Mucosa of gallbladder (tissue), 1 donor: ENCODE data around the gene MAST3. TPM values are rescaled to one million over a fixed set of nuclear protein-coding genes. Genes with fewer than 3 reads are reported as not detected.
"Not testable (repeated sequence)": the region's sequence is repeated elsewhere in the genome, so short reads cannot be mapped to it uniquely, and the experiment has no call there.

Experiments
- DNase-seq: peaks from one replicate; pipeline ENCODE4 v3.0.0-alpha.2; 2020; ENCODE audit warnings: low spot score
- total RNA-seq: library from RNA; stranded (reverse); gene quantifications from one replicate; pipeline ENCODE4 v1.2.1, GENCODE V29; 2021
- donor health status: DM: no; HTN: no; CAD: no.

Gene MAST3
- total RNA-seq, 1 donor from 2014 or later, result 24.5 TPM

GRCh38 chr19:18158467-18158866 is 60.9 kb downstream of the MAST3 start:
- no peak for DNase-seq

- DNase-seq, result not testable (repeated sequence)
Observed at GRCh38 chr19:18159059-18159616, 61.6 kb downstream of the MAST3 start.

GRCh38 chr19:18159810-18160209 is 62.2 kb downstream of the MAST3 start:
- DNase-seq, result no peak

- no peak for DNase-seq
Observed at GRCh38 chr19:18160493-18160970, 63.0 kb downstream of the MAST3 start.

- peak; percentile 63 for DNase-seq
Observed at GRCh38 chr19:18160971-18161635, 63.5 kb downstream of the MAST3 start.

- DNase-seq, result no peak
Observed at GRCh38 chr19:18161636-18162002, 64.0 kb downstream of the MAST3 start.

- DNase-seq, result no peak
Observed at GRCh38 chr19:18164072-18164471, 66.5 kb downstream of the MAST3 start.

GRCh38 chr19:18165794-18166544 is 68.4 kb downstream of the MAST3 start:
- DNase-seq, result no peak

GRCh38 chr19:18167011-18167410 is 69.4 kb downstream of the MAST3 start:
- DNase-seq, result no peak

- DNase-seq, result no peak
Observed at GRCh38 chr19:18167975-18168645, 70.5 kb downstream of the MAST3 start.

GRCh38 chr19:18168673-18169381 is 71.2 kb downstream of the MAST3 start:
- no peak for DNase-seq

- no peak for DNase-seq
Observed at GRCh38 chr19:18170714-18171255, 73.2 kb downstream of the MAST3 start.

GRCh38 chr19:18171605-18172327 is 74.2 kb downstream of the MAST3 start:
- no peak for DNase-seq

- no peak for DNase-seq
Observed at GRCh38 chr19:18172331-18173053, 74.9 kb downstream of the MAST3 start.

GRCh38 chr19:18173054-18173571 is 75.5 kb downstream of the MAST3 start:
- DNase-seq, result peak; percentile 57

GRCh38 chr19:18173572-18174288 is 76.2 kb downstream of the MAST3 start, which contains the start of gene IFI30:
TSS of gene IFI30 (plus strand) at chr19:18173813. CDS start at chr19:18173842, 29 bp downstream.
- DNase-seq, result peak; percentile 68

- DNase-seq, result no peak
Observed at GRCh38 chr19:18174983-18175382, 77.4 kb downstream of the MAST3 start.

GRCh38 chr19:18176367-18177310 is 79.1 kb downstream of the MAST3 start:
- DNase-seq, result no peak
